Testis (tissue), 2 donors: ENCODE results near the gene PLCZ1.

Experiments used
- CTCF ChIP-seq, 3 experiments: fragments of 450-650 bp in 2 of 3; fragments of 200-600 bp in 1 of 3; sonication (generic) in 1 of 3; IDR thresholded peaks; one replicate each; pipeline ENCODE4 v1.5.1; 2016 to 2019; ENCODE audit warnings: antibody characterized with exemption in 3 of 3, mild to moderate bottlenecking in 2 of 3, moderate library complexity in 1 of 3
- POLR2A ChIP-seq: fragments of 450-650 bp; IDR thresholded peaks from one replicate; pipeline ENCODE4 v1.6.1; 2017; ENCODE audit warnings: antibody characterized with exemption, mild to moderate bottlenecking, moderate library complexity

DNA sequence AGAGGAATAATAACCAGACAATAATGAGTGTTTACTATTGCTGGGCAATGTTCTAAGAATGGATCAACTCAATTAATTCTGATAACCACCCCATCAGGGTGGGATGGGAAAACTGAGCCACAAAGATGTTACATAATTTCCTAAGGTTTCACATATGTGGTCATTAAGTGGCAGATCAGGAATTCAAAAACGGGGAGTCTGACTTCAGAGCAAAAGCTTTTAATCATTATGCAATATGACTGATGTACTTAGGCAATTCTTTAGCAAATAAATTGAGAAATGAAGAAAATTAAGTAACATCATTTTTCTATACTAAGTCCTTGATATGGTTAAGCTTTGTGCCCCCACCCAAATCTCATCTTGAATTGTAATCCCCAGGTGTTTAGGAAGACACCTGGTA, 53.4 kb downstream of the PLCZ1 start:
- TF ChIP-seq POLR2A, result no peak
- no peak for TF ChIP-seq CTCF (IDR thresholded peaks at IDR 0.05)
